ENCODE results near the gene PAXX.

PAXX gene, protein sequence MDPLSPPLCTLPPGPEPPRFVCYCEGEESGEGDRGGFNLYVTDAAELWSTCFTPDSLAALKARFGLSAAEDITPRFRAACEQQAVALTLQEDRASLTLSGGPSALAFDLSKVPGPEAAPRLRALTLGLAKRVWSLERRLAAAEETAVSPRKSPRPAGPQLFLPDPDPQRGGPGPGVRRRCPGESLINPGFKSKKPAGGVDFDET

DNA sequence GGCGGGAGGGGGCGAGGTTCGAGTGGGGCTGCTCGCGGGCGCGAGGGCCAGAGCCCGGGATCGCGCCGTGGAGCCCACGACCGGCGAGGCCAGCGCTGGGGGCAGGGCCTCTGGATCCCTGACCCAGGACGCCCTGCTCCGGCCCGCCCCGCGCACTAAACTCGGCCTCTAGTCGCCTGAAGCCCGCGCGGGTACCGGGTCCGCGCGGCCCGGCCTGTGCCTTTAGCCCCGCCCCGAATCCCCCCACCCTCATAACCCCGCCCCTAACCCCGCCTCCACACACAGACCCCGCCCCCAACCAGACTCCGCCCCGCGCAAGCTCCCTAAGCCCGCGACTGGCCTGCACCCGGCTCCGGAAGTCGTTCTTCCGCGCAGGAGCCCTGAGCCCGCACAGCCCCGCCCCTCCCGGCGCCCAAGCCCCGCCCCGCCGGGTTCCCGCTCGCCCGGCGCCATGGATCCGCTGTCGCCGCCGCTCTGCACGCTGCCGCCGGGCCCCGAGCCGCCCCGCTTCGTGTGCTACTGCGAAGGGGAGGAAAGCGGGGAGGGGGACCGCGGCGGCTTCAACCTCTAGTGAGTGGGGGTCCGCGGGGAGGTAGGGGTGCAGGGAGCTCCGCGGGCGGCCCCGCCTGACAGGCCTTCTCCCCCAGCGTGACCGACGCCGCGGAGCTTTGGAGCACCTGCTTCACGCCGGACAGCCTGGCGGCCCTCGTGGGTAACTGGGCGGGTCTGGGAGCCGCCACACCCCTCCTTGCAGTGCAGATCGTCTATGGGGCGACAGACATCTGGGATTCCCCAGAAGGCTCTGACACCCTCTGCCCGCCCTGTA, at the start of gene PAXX:
PAXX (plus strand) TSS at position 430 of the 826 bp plus-strand sequence; CDS start at position 452, 22 bp downstream.
- peak; percentile 91 to 92 for DNase-seq
- TF ChIP-seq GATA1 (IDR thresholded peaks at IDR 0.05; ENCODE audit: low read depth, low read length) = no peak
- peak; percentile 49 for TF ChIP-seq POLR2A (IDR thresholded peaks at IDR 0.05; ENCODE audit: low read length)

DNA sequence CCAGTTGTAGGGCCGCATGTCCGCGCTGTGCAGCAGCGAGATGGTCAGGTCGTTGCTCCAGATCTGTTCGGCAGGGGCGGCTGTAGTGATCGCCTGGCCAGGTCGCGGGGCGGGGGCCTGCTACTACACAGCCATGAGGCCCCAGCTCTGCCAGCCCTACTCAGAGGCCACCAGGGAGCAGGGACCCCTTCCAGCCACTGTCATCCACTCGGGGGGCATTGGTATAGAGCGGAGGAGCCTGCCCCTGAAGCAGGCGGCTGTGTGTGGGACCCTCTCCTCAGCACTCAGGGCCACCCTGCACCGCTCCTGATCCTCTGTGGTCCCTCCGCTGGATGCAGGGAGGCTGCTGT, 49.4 kb upstream of the PAXX start:
- DNase-seq = no peak
- TF ChIP-seq GATA1 (IDR thresholded peaks at IDR 0.05; ENCODE audit: low read depth, low read length) = no peak
- TF ChIP-seq POLR2A (IDR thresholded peaks at IDR 0.05; ENCODE audit: low read length) = no peak

DNA sequence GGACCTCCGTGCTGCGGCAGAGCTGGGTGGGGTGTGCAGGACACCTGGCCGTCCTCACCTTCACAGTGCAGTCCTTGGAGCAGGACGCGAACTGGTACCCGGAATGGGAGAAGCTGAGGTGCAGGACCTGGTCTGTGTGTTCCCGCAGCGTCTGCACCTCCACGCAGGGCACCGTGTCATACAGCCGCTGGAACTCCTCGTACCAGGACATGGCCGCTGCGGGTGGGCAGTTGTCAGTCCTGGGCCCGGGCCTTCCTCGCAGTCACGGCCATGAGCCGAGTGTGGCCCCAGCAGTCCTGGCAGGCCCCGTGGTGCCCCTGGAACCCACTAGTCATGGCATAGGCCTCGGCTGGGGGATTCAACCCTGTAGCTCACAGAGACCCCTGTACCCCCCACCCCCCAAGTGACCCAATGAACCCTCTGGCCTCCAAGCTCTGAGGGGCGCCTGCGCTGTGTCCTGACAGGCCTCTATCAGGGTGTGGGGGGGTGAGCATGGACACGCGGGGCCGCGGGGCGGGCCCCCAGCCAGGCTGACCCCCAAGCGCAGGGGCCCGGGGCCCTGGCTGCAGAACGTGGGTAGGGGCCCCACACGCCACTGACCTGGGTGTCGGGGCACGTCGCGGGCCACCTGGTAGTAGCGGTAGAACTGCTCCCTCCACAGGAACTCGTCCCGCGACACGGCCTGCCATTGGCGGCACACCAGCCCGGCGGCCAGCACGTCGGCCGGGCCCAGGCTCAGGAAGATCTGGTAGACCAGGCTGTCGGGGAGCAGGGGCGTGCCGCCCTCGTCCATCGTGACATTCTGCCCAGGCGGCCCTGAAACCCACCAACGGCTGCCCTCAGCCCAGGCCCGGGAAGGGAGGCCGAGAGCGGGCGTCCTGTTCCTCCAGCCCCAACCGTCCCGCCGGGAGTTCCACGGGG, 48.7 kb upstream of the PAXX start:
- TF ChIP-seq POLR2A (IDR thresholded peaks at IDR 0.05; ENCODE audit: low read length) = no peak
- TF ChIP-seq GATA1 (IDR thresholded peaks at IDR 0.05; ENCODE audit: low read depth, low read length) = no peak
- DNase-seq = peak; percentile 74 to 82

DNA sequence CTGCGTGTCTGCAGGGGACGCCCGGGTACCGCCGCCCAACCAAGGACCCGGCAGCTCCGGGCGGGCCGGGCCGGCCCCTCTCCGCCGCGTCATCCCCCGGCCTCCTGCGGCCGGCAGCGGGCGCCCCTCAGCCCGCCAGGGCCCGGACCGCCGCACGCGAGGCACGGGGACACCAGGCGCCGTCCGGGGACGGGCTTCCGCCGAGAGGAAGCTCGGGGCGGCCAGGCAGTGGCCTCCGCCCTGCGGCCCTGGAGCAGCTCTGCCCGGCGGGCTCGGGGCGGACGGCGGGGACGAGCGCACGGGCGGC, 48.1 kb upstream of the PAXX start:
- TF ChIP-seq POLR2A (IDR thresholded peaks at IDR 0.05; ENCODE audit: low read length) (no peak), GATA1 (IDR thresholded peaks at IDR 0.05; ENCODE audit: low read depth, low read length) (no peak)
- peak in 1 of 2 experiments; percentile 88 for DNase-seq

DNA sequence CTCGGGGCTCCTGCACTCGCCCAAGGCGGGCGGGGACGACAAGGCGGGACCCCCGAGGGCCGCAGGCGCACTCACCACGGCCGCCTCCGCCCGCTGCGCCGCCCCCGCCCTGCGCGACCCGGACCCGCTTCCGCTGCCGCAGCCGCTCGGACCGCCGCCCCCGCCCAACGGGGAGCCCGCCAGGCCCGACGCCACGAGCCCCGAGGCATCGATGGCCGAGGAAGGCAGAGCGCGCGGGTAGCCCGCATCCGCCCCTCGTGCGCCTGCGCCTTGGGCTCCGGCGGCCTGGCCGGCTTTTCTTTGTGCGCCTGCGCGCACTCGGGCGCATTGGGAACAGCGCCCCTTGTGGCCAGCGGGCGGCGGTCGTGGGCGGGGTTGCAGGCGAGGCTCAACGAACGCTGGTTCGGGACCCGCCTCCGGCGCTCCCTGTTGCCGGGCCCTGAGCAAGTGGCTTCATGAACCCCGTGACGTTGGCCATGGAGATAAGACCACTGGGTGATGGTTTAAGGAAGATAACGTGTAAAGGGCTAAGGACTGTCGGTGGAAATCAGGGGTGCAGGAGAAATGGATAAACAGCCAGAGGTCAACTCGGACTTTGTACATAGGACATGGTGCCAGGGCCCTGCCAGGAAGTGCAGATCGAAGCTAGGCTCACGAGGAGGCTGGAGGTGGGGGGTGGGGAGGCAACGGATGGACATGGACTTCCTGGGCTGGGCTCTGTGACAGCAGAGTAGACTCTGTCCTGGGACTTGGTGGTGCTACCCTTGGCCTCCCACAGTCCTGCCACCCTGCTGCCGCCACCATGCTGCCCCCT, 47.5 kb upstream of the PAXX start, which contains the start of the genes C8G and FBXW5:
C8G (plus strand) TSS at position 725 of the 814 bp plus-strand sequence; CDS start at position 803, 78 bp downstream.
FBXW5 (minus strand) TSS at position 220 of the 814 bp plus-strand sequence. CDS start 655 bp downstream, outside the sequence.
- peak; percentile 96 to 98 for DNase-seq
- TF ChIP-seq GATA1 (IDR thresholded peaks at IDR 0.05; ENCODE audit: low read depth, low read length) = no peak
- peak; percentile 69 for TF ChIP-seq POLR2A (IDR thresholded peaks at IDR 0.05; ENCODE audit: low read length)

DNA sequence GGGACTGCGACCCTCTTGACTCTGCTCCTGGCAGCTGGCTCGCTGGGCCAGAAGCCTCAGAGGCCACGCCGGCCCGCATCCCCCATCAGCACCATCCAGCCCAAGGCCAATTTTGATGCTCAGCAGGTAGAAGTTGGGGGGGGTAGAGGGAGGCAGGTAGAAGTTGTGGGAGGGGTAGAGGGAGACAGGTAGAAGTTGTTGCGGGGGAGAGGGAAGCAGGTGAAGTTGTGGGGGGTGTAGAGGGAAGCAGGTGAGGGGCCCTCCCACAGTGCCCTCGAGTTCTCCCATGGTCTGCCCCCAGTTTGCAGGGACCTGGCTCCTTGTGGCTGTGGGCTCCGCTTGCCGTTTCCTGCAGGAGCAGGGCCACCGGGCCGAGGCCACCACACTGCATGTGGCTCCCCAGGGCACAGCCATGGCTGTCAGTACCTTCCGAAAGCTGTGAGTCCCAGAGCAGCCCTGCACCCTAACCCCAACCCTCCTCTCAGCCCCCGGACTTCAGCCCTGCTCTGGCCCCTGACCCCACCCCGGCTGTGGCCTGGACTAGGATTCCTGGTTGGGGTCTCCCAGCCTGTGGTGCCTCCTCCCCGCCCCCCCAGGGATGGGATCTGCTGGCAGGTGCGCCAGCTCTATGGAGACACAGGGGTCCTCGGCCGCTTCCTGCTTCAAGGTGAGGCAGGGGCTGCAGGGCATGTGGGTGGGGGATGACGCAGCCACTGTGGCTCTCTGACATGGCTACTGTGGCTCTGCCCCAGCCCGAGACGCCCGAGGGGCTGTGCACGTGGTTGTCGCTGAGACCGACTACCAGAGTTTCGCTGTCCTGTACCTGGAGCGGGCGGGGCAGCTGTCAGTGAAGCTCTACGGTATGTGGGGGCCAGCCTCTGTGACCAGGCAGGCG, 46.6 kb upstream of the PAXX start:
- TF ChIP-seq POLR2A (IDR thresholded peaks at IDR 0.05; ENCODE audit: low read length) = no peak
- no peak for TF ChIP-seq GATA1 (IDR thresholded peaks at IDR 0.05; ENCODE audit: low read depth, low read length)

DNA sequence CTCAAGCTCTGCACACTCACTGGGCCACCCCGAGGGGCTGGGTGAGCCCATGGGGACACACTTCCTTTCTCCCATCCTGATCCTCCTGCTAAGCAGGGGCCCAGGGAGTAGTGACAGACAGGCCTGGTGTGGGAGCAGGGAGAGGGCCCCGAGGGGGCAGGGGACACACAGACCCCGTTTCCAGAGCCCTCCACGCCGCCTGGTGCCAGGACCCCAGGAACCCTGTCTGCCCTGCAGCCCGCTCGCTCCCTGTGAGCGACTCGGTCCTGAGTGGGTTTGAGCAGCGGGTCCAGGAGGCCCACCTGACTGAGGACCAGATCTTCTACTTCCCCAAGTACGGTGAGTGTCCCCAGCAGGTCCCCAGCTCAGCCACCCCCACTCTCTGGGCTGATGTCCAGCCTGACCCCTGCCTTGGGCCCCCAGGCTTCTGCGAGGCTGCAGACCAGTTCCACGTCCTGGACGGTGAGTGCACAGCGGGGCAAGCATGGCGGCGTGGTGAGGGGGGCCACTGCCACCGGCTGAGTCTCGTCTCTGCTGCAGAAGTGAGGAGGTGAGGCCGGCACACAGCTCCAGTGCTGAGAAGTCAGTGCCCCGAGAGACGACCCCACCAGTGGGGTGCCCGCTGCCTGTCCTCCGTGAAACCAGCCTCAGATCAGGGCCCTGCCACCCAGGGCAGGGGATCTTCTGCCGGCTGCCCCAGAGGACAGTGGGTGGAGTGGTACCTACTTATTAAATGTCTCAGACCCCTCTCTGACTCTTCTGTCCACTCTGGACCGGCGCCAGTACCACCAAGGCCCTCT, 45.8 kb upstream of the PAXX start:
- TF ChIP-seq POLR2A (IDR thresholded peaks at IDR 0.05; ENCODE audit: low read length) (no peak), GATA1 (IDR thresholded peaks at IDR 0.05; ENCODE audit: low read depth, low read length) (no peak)
- DNase-seq = no peak

More for the DNA sequence above, 46.6 kb upstream of the PAXX start:
- DNase-seq = no peak

DNA sequence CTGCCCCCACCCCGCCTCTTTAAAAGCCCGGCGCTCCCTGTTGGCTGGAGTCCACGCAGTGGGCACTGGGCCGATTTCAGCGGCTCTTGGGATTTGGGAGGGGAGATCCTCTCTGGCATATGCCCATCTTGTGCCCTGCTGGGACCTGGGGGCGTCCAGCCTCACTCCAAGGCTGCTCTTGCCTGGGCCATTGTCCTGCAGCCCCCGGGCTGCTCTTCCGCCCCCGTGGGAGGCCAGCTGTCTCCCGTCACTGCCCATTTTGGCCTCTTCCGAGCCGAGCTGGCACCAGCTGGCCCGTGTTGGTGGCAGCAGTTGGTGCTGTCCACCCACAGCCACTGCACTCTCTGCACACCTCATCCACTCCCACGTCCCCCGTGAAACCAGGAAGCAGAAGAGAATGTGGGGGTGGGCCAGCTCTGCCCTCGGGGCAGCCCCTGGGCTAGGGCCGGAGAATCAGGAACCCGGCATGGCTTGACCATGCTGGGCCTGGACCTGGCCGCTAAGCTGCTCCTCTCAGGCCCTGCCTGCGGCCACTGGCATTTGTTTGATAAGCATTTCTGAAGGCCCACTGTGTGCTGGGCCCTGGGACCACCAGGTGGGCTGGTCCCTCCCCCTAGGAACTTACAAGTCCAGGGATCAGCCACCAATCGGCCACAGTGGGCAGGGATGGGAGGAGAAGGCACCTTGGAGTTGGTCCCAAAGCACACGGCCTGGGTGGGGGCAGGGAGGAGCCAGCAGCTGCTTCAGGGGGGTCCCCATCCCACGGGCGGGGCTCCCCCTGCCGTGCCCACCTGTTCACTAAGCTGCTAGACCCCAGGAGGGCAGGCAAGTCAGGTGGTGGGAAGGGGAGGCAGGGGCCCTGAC, 45.0 kb upstream of the PAXX start:
- DNase-seq = no peak
- TF ChIP-seq POLR2A (IDR thresholded peaks at IDR 0.05; ENCODE audit: low read length) = no peak
- TF ChIP-seq GATA1 (IDR thresholded peaks at IDR 0.05; ENCODE audit: low read depth, low read length) = no peak

DNA sequence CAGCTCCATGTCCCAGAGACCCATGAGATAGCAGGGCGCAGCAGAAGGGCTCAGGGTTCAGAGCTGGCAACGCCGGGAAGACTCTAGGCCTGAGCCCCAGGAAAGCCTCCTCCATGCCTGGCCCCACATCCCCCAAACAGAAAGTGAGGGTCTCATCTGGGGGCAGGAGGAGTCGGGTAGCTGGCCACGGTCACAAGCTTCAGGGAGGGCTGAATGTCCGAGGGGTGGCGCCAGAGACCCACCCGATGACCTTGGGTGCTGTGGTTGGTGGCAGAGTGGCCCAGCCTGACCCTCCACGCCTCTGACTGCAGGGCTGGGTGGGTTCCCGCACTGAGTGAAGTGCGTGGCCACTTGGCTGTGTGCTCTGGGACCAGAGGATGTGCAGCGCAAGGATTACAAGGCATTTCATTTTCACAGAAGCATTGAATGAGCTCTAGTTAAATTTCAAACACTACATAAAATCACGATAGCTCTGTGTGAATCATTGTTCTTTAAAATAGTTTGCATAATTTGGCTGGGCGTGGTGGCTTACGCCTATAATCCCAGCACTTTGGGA, 44.2 kb upstream of the PAXX start:
- no peak for TF ChIP-seq POLR2A (IDR thresholded peaks at IDR 0.05; ENCODE audit: low read length)
- no peak for TF ChIP-seq GATA1 (IDR thresholded peaks at IDR 0.05; ENCODE audit: low read depth, low read length)
- DNase-seq = peak; percentile 56 to 58

DNA sequence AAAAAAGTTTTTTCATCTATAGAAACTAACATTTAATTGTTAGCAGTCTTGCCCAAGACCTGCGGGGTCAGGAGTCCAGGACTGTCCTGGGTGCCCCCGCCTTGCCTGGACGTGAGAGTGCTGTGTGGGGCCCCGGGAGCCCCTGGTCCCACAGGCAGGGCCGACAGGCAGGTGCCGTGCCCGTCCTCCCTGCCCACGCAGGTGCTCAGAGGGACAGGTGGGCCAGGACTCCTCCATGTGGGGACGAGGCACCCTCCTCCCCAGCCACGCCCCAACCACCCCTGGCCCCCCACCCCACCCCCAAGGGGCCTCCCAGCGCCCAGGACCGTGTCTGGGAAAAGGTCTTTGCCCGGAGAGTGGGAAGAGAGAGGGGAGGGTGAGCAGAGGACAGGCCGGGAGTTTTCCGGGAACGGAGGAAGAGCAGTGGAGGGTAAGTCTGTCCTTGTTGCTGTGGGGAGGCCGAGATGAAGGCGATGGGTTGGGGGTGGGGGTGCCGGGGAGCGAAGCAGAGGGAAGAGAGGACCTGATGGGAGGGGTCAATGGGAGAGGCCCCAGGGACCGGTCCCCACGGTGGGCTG, 42.9 kb upstream of the PAXX start:
- no peak for DNase-seq
- TF ChIP-seq POLR2A (IDR thresholded peaks at IDR 0.05; ENCODE audit: low read length) (no peak), GATA1 (IDR thresholded peaks at IDR 0.05; ENCODE audit: low read depth, low read length) (no peak)
